Activated CD8-positive, alpha-beta T cell treated with anti-CD3 and anti-CD28 coated beads for 36 hours (primary cell): ENCODE measurements around the gene THBD. TPM values are rescaled to one million over a fixed set of nuclear protein-coding genes. Genes with fewer than 3 reads are reported as not detected.

Experiments used
- ATAC-seq: fragments of 200-7000 bp; cut with Tn5 transposase; one replicate; pipeline ENCODE4 v1.10.0; 2021; ENCODE audit warnings: mild to moderate bottlenecking, moderate library complexity
- CTCF ChIA-PET: fragments of 350-600 bp; sonication (Branson Sonifier 250); formaldehyde crosslinking; loops from one replicate; lab custom pipeline; 2021; ENCODE audit warnings: antibody characterized with exemption; lab: Charles Lee
- POLR2A ChIA-PET: fragments of 350-600 bp; sonication (Branson Sonifier 250); formaldehyde crosslinking; loops from one replicate; lab custom pipeline; 2021; ENCODE audit warnings: antibody characterized with exemption; lab: Charles Lee
- DNase-seq: peaks from one replicate; pipeline ENCODE4 v3.0.0-alpha.2; 2020
- H3K27ac Mint-ChIP-seq: one replicate; pipeline ENCODE4 v1.8.0; 2021; ENCODE audit warnings: mild to moderate bottlenecking, mixed read lengths
- H3K27me3 Mint-ChIP-seq: one replicate; pipeline ENCODE4 v1.8.0; 2021; ENCODE audit warnings: mixed read lengths
- H3K36me3 Mint-ChIP-seq: one replicate; pipeline ENCODE4 v1.8.0; 2021; ENCODE audit warnings: low read depth, mixed read lengths
- H3K4me1 Mint-ChIP-seq: one replicate; pipeline ENCODE4 v1.8.0; 2021; ENCODE audit warnings: low read depth, mixed read lengths
- H3K4me3 Mint-ChIP-seq: one replicate; pipeline ENCODE4 v1.8.0; 2021; ENCODE audit warnings: mild to moderate bottlenecking, moderate library complexity, mixed read lengths
- H3K9me3 Mint-ChIP-seq: one replicate; pipeline ENCODE4 v1.8.0; 2021; ENCODE audit warnings: mixed read lengths
- CTCF ChIP-seq: fragments of 200-600 bp; IDR thresholded peaks from one replicate; pipeline ENCODE4 v1.8.0; 2022; ENCODE audit warnings: antibody characterized with exemption, mild to moderate bottlenecking
- intact Hi-C: fragments of 100-400 bp; cut with micrococcal nuclease; formaldehyde crosslinking; loops from one replicate; pipeline ENCODE4 v1.10.0; 2022
- total RNA-seq, 2 experiments: library from RNA; stranded (reverse); gene quantifications; one replicate each; pipeline ENCODE4 v1.2.3, GENCODE V29; 2021

The THBD gene
- total RNA-seq, 2 experiments from 2014 or later: not detected

DNA sequence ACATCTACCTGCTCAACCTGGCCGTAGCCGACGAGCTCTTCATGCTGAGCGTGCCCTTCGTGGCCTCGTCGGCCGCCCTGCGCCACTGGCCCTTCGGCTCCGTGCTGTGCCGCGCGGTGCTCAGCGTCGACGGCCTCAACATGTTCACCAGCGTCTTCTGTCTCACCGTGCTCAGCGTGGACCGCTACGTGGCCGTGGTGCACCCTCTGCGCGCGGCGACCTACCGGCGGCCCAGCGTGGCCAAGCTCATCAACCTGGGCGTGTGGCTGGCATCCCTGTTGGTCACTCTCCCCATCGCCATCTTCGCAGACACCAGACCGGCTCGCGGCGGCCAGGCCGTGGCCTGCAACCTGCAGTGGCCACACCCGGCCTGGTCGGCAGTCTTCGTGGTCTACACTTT is 13.7 kb downstream of the THBD start:
- Mint-ChIP-seq H3K27me3 (peaks cover 13% of the 10 kb centered on the region), H3K9me3 (no peaks in the 10 kb centered on the region), H3K4me3 (no peak overlapping the region), H3K4me1 (no peaks in the 10 kb centered on the region), H3K36me3 (no peaks in the 10 kb centered on the region), H3K27ac (no peak overlapping the region)
- TF ChIP-seq CTCF: no peak
- DNase-seq (no peak), ATAC-seq (no peak)
- ChIA-PET CTCF (no interaction called here), POLR2A (no interaction called here)
- intact Hi-C loops: no loop called here

- no peak for DNase-seq
- ChIA-PET POLR2A (no interaction called here), CTCF (no interaction called here)
- H3K36me3 Mint-ChIP-seq: no peaks in the 10 kb centered on the region
- no peak within 1 kb of the TSS for H3K27ac Mint-ChIP-seq
- no peak within 1 kb of the TSS for H3K4me3 Mint-ChIP-seq
- H3K4me1 Mint-ChIP-seq: no peaks in the 10 kb centered on the region
- no peak for TF ChIP-seq CTCF
- ATAC-seq: no peak
- peaks cover 13% of the 10 kb centered on the region for H3K27me3 Mint-ChIP-seq
- H3K9me3 Mint-ChIP-seq: no peaks in the 10 kb centered on the region
- intact Hi-C loops: no loop called here
Measured at GRCh38 chr20:23034721-23035671, 14.5 kb downstream of the THBD start, which contains the start of gene SSTR4. TSS of gene SSTR4 (plus strand) at chr20:23035312. CDS start at chr20:23035484, 172 bp downstream.

DNA sequence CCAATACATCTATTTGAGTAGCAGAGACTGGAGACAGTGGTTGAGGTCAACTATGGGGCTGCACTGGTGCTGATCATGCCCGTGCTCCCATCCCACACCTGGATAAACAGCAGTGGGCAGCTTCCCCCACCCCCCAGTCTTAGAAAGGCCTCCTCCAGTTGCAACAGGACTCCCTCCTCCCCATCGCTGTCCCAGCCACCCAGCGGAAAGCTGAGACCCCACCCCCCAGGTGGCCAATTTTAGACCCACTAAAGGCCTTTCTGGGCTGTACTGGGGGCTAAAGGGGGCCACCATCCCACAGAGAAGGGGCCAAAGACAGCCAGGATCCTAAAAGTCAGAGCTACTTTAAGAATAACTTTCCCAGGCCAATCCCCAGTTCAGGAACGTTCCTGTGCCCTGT is 15.6 kb downstream of the THBD start:
- Mint-ChIP-seq H3K27me3 (peaks cover 10% of the 10 kb centered on the region), H3K27ac (no peak overlapping the region), H3K4me3 (no peak overlapping the region), H3K4me1 (no peaks in the 10 kb centered on the region), H3K9me3 (no peaks in the 10 kb centered on the region), H3K36me3 (no peaks in the 10 kb centered on the region)
- POLR2A ChIA-PET: no interaction called here
- ATAC-seq (no peak), DNase-seq (no peak)
- CTCF ChIA-PET: no interaction called here
- intact Hi-C loops: no loop called here
- TF ChIP-seq CTCF: no peak

- no peak overlapping the region for H3K27ac Mint-ChIP-seq
- TF ChIP-seq CTCF: no peak
- POLR2A ChIA-PET: no interaction called here
- H3K27me3 Mint-ChIP-seq: peaks cover 10% of the 10 kb centered on the region
- CTCF ChIA-PET: no interaction called here
- ATAC-seq (no peak), DNase-seq (no peak)
- intact Hi-C loops: no loop called here
- H3K4me3 Mint-ChIP-seq: no peak overlapping the region
- H3K36me3 Mint-ChIP-seq: no peaks in the 10 kb centered on the region
- H3K9me3 Mint-ChIP-seq: no peaks in the 10 kb centered on the region
- no peaks in the 10 kb centered on the region for H3K4me1 Mint-ChIP-seq
Measured at GRCh38 chr20:23032750-23033078, 16.8 kb downstream of the THBD start.

DNA sequence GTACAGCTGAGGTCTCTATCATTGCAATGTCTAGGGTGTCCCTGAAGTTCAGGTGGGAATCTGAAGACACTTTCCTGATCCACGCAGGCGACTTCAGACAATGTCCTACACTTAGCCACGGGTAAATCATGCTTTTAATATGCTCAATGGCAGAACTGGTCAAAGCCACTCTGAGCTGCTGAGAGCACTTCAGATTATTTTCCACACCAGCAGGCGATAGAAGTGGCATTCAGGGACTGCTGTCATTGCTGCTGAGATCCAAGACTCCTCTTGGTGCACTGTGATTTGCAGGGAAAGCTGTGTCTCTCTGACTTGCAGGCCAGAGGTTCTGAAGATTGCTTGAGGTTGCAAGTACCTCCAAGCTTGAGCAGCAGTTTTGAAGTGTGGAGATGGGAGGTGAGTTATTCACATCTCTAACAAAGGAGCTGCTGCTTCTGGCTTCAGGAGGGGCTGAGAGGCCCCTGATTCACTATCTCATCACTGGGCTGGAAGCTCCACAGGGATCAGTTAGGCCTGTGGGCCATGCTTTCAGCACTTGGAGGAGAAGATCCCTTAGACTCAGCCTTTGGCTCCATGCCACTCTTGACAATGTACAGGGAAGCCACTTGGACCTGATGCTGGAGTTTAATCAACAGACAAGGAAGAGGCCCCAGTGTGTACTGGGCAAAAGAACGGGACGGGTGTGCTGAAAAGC is 17.3 kb downstream of the THBD start:
- ChIA-PET POLR2A (no interaction called here), CTCF (no interaction called here)
- Mint-ChIP-seq H3K27me3 (peaks cover 9% of the 10 kb centered on the region), H3K4me3 (no peak overlapping the region), H3K4me1 (no peaks in the 10 kb centered on the region), H3K36me3 (no peaks in the 10 kb centered on the region), H3K27ac (no peak overlapping the region), H3K9me3 (no peaks in the 10 kb centered on the region)
- TF ChIP-seq CTCF: no peak
- intact Hi-C loops: no loop called here
- ATAC-seq: no peak
- no peak for DNase-seq
